ENCODE results near the gene SYDE1.

The SYDE1 gene

GRCh38 chr19:15108845-15109767 is 1.9 kb downstream of the SYDE1 start:
- no peak for DNase-seq (ENCODE audit: extremely low spot score)
- TF ChIP-seq CTCF (IDR thresholded peaks at IDR 0.05; ENCODE audit: control extremely low read depth, extremely low read depth, low read depth, missing control alignments), result no peak
- CTCF ChIA-PET, result interaction anchor here (1.2 to 1.8 kb wide), 3 partner anchors 13 to 466 kb away, joined by 3 to 6 read pairs (median 3); no protein-coding TSS in a partner anchor
- POLR2A ChIA-PET, result no interaction called here

- ChIA-PET POLR2A (no interaction called here), CTCF (interaction anchor here (1.8 kb wide), 1 partner anchor 15 kb away, joined by 6 read pairs; no protein-coding TSS in a partner anchor)
- TF ChIP-seq CTCF (IDR thresholded peaks at IDR 0.05; ENCODE audit: control extremely low read depth, extremely low read depth, low read depth, missing control alignments), result no peak
- no peak for DNase-seq (ENCODE audit: extremely low spot score)
These were observed 2.7 kb downstream of the SYDE1 start for GRCh38 chr19:15109768-15110417.

GRCh38 chr19:15110418-15110815 is 3.2 kb downstream of the SYDE1 start:
- no peak for TF ChIP-seq CTCF (IDR thresholded peaks at IDR 0.05; ENCODE audit: control extremely low read depth, extremely low read depth, low read depth, missing control alignments)
- ChIA-PET POLR2A (interaction anchor here (0.6 kb wide), 1 partner anchor 123 kb away, joined by 4 read pairs; no protein-coding TSS in a partner anchor), CTCF (interaction anchor here (1.4 to 1.8 kb wide), 2 partner anchors 14 to 51 kb away, joined by 4 to 6 read pairs; no protein-coding TSS in a partner anchor)
- DNase-seq (ENCODE audit: extremely low spot score), result no peak

- no peak for DNase-seq (ENCODE audit: extremely low spot score)
- CTCF ChIA-PET, result interaction anchor here (1.0 to 2.0 kb wide), 5 partner anchors 10 to 66 kb away, joined by 3 to 9 read pairs (median 4); no protein-coding TSS in a partner anchor
- TF ChIP-seq CTCF (IDR thresholded peaks at IDR 0.05; ENCODE audit: control extremely low read depth, extremely low read depth, low read depth, missing control alignments), result no peak
- POLR2A ChIA-PET, result interaction anchor here (1.2 kb wide), 1 partner anchor 13 kb away, joined by 3 read pairs; no protein-coding TSS in a partner anchor
These were observed 4.6 kb downstream of the SYDE1 start for GRCh38 chr19:15111758-15112157.

- TF ChIP-seq CTCF (IDR thresholded peaks at IDR 0.05; ENCODE audit: control extremely low read depth, extremely low read depth, low read depth, missing control alignments), result no peak
- POLR2A ChIA-PET, result interaction anchor here (1.2 kb wide), 1 partner anchor 12 kb away, joined by 3 read pairs; no protein-coding TSS in a partner anchor
- CTCF ChIA-PET, result interaction anchor here (0.8 to 2.0 kb wide), 5 partner anchors 10 to 65 kb away, joined by 3 to 9 read pairs (median 4); no protein-coding TSS in a partner anchor
- no peak for DNase-seq (ENCODE audit: extremely low spot score)
These were observed 5.2 kb downstream of the SYDE1 start for GRCh38 chr19:15112385-15112784.
